AG10803 (cell line): ENCODE data around the gene AHRR.

ENCODE experiments used
- DNase-seq: peaks from one replicate; pipeline ENCODE4 v3.0.0; 2010; ENCODE audit warnings: low read depth
- H3K4me3 ChIP-seq: 2 replicates; pipeline ENCODE4 v1.5.1; 2011; ENCODE audit warnings: mild to moderate bottlenecking, low read length, control low read depth
- CTCF ChIP-seq: conservative IDR thresholded peaks from 2 replicates; pipeline ENCODE4 v1.5.1; 2011; ENCODE audit warnings: mild to moderate bottlenecking, low read length, control low read depth, inconsistent platforms

Gene AHRR

GRCh38 chr5:312845-313244 is 8.7 kb upstream of the AHRR start:
- TF ChIP-seq CTCF: no peak
- DNase-seq: peak; percentile 41
- no peak overlapping the region for H3K4me3 ChIP-seq

GRCh38 chr5:313265-313664 is 8.2 kb upstream of the AHRR start:
- no peak for DNase-seq
- no peak overlapping the region for H3K4me3 ChIP-seq
- no peak for TF ChIP-seq CTCF

- no peak overlapping the region for H3K4me3 ChIP-seq
- DNase-seq: no peak
- no peak for TF ChIP-seq CTCF
These were observed 7.6 kb upstream of the AHRR start for GRCh38 chr5:313806-314376.

GRCh38 chr5:314676-315487 is 6.6 kb upstream of the AHRR start:
- no peak for TF ChIP-seq CTCF
- H3K4me3 ChIP-seq: no peak overlapping the region
- no peak for DNase-seq

GRCh38 chr5:315488-316209 is 5.9 kb upstream of the AHRR start:
- TF ChIP-seq CTCF: no peak
- DNase-seq: no peak
- H3K4me3 ChIP-seq: no peak overlapping the region

- H3K4me3 ChIP-seq: no peak overlapping the region
- no peak for DNase-seq
- TF ChIP-seq CTCF: no peak
These were observed 5.1 kb upstream of the AHRR start for GRCh38 chr5:316210-317085.
